ENCODE results near the gene MTREX.

The MTREX gene

GRCh38 chr5:55324815-55325418 lies 17.1 kb downstream of the MTREX start:
- DNase-seq (ENCODE audit: low read depth in 2 of 2, low spot score in 1 of 2): no peak

- no peak for DNase-seq (ENCODE audit: low read depth in 2 of 2, low spot score in 1 of 2)
Measured at GRCh38 chr5:55325621-55326020, 17.8 kb downstream of the MTREX start.

- no peak for DNase-seq (ENCODE audit: low read depth in 2 of 2, low spot score in 1 of 2)
Measured at GRCh38 chr5:55327281-55327680, 19.5 kb downstream of the MTREX start.

GRCh38 chr5:55331321-55331720 lies 23.5 kb downstream of the MTREX start:
- no peak for DNase-seq (ENCODE audit: low read depth in 2 of 2, low spot score in 1 of 2)

GRCh38 chr5:55333017-55333416 lies 25.2 kb downstream of the MTREX start:
- no peak for DNase-seq (ENCODE audit: low read depth in 2 of 2, low spot score in 1 of 2)

- no peak for DNase-seq (ENCODE audit: low read depth in 2 of 2, low spot score in 1 of 2)
Measured at GRCh38 chr5:55333811-55334210, 26.0 kb downstream of the MTREX start.

GRCh38 chr5:55338092-55338613 lies 30.4 kb downstream of the MTREX start:
- no peak for DNase-seq (ENCODE audit: low read depth in 2 of 2, low spot score in 1 of 2)

GRCh38 chr5:55338810-55339243 lies 31.0 kb downstream of the MTREX start:
- DNase-seq (ENCODE audit: low read depth in 2 of 2, low spot score in 1 of 2): no peak

- DNase-seq (ENCODE audit: low read depth in 2 of 2, low spot score in 1 of 2): no peak
Measured at GRCh38 chr5:55343107-55343506, 35.3 kb downstream of the MTREX start.

GRCh38 chr5:55343609-55344008 lies 35.8 kb downstream of the MTREX start:
- DNase-seq (ENCODE audit: low read depth in 2 of 2, low spot score in 1 of 2): no peak

GRCh38 chr5:55344392-55344992 lies 36.7 kb downstream of the MTREX start:
- peak in 1 of 2 donors; percentile 27 for DNase-seq (ENCODE audit: low read depth in 2 of 2, low spot score in 1 of 2)

- no peak for DNase-seq (ENCODE audit: low read depth in 2 of 2, low spot score in 1 of 2)
Measured at GRCh38 chr5:55345327-55345726, 37.5 kb downstream of the MTREX start.

- DNase-seq (ENCODE audit: low read depth in 2 of 2, low spot score in 1 of 2): no peak
Measured at GRCh38 chr5:55347786-55348185, 40.0 kb downstream of the MTREX start.

GRCh38 chr5:55350754-55351153 lies 43.0 kb downstream of the MTREX start:
- DNase-seq (ENCODE audit: low read depth in 2 of 2, low spot score in 1 of 2): no peak

GRCh38 chr5:55356896-55357295 lies 49.1 kb downstream of the MTREX start:
- no peak for DNase-seq (ENCODE audit: low read depth in 2 of 2, low spot score in 1 of 2)

GRCh38 chr5:55360190-55360589 lies 52.4 kb downstream of the MTREX start:
- no peak for DNase-seq (ENCODE audit: low read depth in 2 of 2, low spot score in 1 of 2)

GRCh38 chr5:55363856-55364255 lies 56.1 kb downstream of the MTREX start:
- no peak for DNase-seq (ENCODE audit: low read depth in 2 of 2, low spot score in 1 of 2)

- DNase-seq (ENCODE audit: low read depth in 2 of 2, low spot score in 1 of 2): no peak
Measured at GRCh38 chr5:55364537-55365055, 56.8 kb downstream of the MTREX start.

GRCh38 chr5:55370291-55370925 lies 62.6 kb downstream of the MTREX start:
- no peak for DNase-seq (ENCODE audit: low read depth in 2 of 2, low spot score in 1 of 2)

GRCh38 chr5:55371145-55371544 lies 63.4 kb downstream of the MTREX start:
- DNase-seq (ENCODE audit: low read depth in 2 of 2, low spot score in 1 of 2): no peak

- DNase-seq (ENCODE audit: low read depth in 2 of 2, low spot score in 1 of 2): no peak
Measured at GRCh38 chr5:55372130-55372925, 64.5 kb downstream of the MTREX start.

Measured in stimulated activated CD8-positive, alpha-beta memory T cell treated with anti-CD3 and anti-CD28 coated beads, Interleukin-4, amount 100 ng/mL, for 1 hour (primary cell).